ENCODE measurements around the gene ARMC3.
"Not testable (repeated sequence)": the region's sequence is repeated elsewhere in the genome, so short reads cannot be mapped to it uniquely, and the experiment has no call there.

ARMC3 gene

DNA sequence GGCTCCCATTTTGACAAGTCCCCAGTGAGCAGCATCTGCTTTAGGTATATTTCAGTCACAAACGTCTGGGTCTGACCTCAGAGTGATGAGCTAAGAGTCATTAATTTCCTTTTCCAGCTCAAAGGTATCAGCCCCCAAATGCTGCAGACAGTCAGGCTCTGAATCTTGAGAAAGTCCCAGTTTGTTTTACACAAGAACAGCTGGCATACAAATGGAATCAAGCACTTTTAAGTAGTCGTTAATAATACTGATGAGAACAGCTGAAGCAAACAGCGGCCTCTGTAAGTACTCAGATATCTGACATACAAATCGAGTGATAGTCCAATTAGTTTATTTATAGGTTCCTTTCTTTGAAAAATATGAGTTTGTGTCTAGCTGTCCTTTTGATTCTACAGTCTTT is 118.2 kb downstream of the ARMC3 start:
- no peak for DNase-seq (ENCODE audit: extremely low read depth in 1 of 2, low read depth in 1 of 2)

DNA sequence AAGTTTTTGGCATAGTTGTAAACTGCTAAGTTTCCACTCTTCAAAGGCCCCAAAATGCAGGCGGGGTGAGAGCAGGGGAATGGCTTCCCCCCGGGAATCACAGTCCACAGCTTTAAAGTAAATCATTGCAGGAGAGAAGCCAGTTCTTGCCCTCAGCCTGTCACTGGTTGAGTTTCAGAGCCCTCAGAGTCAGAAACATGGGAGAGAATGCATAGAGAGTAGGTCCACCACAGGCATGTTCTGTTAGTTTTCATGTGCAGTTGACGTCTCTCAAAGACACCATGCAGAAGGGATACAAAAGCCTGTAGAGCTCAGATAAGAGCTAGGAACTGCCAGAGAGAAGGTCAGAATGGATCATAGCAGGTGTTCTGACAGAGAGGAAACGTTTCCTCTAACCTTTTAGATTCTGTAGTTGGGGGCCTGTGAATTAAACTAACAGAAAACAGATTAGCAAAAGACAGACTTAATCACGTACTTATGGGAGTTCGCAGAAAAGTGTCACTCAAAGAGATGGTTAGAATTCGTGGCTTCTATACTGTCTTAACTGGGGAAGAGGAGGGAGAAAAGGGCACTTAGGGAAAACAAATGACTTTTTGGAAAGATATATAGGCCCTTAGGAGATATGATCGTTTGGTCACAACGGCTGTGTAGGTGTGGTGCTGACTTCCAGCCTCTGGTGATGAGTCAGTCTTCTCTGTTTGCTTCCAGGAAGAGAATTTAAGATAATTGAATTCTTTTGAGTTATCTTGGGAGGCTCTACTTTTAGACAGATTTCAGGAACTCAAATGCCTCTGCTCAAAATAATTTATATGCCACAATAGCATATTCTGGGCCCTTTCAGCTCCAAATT is 119.6 kb downstream of the ARMC3 start:
- DNase-seq (ENCODE audit: extremely low read depth in 1 of 2, low read depth in 1 of 2): no peak

DNA sequence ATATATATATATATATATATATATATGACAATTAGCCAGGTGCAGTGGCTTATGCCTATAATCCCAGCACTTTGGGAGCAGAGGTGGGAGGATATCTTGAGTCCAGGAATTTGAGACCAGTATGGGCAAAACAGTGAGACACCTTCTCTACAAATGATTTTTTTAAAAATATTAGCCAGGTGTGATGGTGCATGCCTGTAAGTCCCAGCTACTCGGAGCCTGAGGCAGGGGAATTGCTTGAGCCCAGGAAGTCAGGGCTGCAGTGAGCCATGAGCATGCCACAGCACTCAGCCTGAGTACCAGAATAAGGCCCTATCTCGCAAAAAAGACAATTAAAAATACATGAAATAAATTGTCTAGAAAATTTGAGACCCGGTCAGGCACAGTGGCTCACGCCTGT is 120.3 kb downstream of the ARMC3 start:
- DNase-seq (ENCODE audit: extremely low read depth in 1 of 2, low read depth in 1 of 2): no peak

DNA sequence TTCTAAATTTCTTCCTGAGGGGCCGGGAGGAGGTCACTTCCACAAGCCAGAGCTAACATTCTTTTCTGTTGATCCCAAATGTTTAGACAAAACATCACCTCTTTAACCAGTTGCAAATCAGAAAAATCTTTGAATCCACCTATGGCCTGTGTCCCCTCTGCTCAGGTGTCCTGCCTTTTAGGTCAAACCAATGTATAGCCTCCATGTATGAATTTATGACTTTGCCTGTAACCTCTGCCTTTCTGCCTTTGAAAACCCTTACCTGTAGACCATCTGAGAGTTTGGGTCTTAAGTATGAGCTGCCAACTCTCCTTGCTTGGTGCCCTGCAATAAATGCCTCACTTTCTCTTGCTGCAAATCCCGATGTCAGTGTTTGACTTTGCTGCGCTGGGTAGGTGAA is 123.4 kb downstream of the ARMC3 start:
- DNase-seq (ENCODE audit: extremely low read depth in 1 of 2, low read depth in 1 of 2): no peak

DNA sequence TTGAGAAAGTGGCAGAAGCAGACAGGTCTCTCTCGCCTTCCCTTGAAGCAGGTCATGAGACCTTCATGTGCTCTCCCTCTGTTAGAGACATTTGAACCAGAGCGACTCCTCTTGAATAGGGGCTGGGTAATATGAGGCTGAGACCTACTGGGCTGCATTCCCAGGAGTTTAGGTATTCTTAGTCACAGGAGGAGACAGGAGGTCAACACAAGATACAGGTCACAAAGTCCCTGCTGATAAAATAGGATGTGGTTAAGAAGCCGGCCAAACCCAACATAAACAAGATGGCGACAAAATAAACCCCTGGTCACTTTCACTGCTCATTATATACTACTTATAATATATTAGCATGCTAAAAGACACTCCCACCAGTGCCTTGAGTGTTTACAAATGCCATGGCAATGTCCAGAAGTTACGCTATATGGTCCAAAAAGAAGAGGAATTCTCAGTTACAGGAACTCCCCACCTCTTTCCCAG is 124.0 kb downstream of the ARMC3 start:
- no peak for DNase-seq (ENCODE audit: extremely low read depth in 1 of 2, low read depth in 1 of 2)

DNA sequence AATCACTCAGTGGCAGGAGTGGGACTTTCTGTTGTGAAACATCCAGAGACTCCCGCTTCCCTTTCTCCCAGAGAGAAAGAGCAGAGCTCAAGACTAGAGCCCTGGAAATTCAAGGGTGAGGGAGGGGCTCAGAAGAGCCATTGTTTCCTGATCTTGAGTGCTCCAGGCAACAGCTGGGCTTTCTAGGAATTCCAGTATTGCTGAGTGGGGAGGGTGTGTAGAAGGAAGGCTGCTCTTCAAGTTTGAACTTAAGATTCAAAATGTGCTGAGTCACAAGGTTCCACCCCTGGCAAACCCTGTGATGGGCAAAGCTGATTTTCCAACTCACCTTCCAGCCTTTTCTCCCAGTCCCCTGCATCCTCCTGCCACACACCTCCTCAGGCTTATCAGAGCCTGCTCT is 125.2 kb downstream of the ARMC3 start:
- no peak for DNase-seq (ENCODE audit: extremely low read depth in 1 of 2, low read depth in 1 of 2)

DNA sequence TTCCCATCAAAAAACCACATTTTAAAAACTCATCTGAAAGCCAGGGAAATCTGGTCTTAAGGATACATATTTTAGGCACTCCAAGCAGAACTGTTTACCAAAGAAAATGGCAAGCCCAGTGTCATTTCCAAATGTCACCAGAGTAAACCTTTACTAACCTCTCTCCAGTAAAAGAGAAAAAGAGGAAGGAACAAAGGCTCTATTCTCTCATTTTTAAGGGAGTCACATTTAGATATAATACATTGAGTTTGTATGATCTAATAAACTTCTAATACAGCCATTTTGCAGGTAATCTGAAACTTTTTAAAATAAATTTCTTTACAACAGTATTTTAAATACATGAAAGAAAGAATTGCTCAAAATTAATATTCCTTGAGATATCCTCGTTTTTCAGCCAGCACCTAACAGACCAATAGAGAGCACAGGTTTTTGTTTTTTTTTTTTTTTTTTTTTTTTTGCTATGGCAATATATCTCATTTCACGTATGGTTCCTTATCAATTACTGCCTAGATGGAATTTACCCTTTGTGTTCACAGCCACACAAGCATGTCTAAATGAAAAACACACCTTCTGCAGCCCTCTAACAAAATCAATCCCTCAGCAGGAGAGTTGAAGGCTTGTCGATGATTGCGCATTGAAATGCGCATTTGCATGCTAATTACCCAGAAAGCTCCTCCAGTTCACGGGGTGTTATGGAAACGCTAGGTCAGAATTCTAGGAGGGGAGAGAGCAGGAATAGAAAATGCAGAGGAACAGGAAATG is 127.8 kb downstream of the ARMC3 start:
- no peak for DNase-seq (ENCODE audit: extremely low read depth in 1 of 2, low read depth in 1 of 2)

DNA sequence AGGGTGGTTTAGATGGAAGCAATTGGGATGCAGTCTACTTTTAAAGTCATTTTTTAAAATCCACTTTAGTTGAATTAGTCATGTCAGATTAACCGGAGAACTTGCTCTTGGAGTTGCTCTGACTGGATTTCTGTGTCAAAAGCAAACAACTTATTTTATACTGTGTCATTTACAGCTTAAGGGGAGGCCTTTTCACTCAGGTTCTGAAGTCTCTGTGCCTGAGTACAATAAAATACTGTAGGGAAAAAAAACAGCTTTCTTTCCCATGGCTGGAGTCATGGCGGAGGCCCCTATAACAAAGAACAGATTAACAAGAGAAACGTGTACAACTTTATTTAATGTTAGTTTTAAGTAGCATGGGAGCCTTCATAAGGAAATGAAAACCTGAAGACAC is 128.3 kb downstream of the ARMC3 start:
- DNase-seq (ENCODE audit: extremely low read depth in 1 of 2, low read depth in 1 of 2): no peak

DNA sequence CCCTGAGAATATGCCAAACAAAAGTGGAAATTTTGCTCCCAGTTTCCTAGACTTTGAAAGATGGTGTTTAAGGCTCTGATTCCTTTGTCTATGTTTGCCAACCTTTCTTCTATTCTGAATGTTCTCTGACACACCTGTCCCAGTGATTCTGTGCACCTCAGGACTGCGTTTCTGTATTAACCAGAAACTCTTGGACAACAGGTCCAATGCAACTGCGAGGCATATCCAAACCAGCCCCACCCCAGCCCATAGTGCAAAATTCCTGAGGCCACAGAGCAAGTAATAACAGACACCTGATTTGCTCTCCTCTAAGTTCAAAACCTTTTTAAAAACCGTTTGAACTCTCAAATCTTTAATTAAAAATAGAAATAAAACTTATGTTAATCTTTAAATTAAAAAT is 130.5 kb downstream of the ARMC3 start:
- DNase-seq (ENCODE audit: extremely low read depth in 1 of 2, low read depth in 1 of 2): no peak

DNA sequence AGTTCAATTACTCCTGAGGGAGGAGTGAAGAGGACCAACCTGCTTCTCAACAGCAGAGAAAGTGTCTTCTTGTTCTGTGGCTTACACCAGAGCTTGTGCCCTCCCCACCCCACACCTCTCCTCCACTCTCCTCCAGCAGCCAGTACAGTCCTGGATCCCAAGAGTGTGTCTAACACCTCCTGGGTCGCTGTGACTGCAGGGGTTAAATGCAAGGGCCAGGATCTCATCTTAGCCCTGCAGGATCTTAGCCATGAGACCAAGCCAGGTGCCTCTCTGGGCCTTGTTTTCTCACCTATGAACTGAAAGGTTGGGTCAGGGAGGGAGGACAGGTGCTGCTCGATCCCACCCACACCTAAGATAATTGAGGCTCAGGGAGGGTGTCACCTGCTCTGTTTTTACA is 133.1 kb downstream of the ARMC3 start:
- no peak for DNase-seq (ENCODE audit: extremely low read depth in 1 of 2, low read depth in 1 of 2)

DNA sequence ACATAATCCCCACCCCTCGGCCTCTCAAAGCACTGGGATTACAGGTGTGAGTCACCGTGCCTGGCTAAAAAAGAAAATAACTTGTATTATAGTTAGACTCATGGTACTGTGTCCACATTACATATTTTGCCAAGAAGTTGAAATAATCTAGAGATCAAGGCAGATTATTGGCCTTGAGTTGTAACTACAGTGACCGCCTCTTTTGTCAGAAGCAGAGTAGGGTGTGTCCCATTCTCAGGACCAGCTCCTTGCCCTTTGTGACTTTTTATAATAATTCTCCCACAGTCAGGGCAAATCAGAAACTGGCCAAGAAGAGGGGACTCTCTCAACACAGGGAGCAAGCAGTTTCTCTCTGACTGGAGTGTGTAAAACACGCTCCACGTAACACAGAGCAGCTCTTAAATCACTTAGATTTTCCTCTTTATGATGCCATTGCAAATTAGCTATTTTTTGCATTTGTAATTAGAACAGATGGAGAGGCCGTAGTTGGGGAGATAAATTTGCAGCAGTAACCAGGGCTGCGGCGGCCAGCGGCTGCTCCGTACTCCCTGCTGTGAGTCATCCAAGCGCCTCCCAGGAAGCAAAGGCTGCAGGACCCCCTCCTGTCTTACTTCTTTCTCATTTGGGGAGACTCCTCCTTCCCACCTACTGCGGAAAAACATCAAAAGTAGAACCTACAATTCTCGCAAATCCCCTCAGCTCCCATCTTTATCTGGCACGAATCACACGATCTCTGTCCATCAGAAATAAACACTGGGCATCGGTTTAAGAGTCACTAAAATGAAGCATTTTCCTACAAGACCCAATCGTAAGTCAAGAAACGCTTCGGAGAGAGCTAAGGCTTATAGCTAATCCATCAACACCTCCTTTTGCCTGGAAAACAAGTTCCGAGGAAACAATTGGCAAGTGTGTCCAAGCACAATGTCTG is 135.5 kb downstream of the ARMC3 start:
- DNase-seq (ENCODE audit: extremely low read depth in 1 of 2, low read depth in 1 of 2): no peak

DNA sequence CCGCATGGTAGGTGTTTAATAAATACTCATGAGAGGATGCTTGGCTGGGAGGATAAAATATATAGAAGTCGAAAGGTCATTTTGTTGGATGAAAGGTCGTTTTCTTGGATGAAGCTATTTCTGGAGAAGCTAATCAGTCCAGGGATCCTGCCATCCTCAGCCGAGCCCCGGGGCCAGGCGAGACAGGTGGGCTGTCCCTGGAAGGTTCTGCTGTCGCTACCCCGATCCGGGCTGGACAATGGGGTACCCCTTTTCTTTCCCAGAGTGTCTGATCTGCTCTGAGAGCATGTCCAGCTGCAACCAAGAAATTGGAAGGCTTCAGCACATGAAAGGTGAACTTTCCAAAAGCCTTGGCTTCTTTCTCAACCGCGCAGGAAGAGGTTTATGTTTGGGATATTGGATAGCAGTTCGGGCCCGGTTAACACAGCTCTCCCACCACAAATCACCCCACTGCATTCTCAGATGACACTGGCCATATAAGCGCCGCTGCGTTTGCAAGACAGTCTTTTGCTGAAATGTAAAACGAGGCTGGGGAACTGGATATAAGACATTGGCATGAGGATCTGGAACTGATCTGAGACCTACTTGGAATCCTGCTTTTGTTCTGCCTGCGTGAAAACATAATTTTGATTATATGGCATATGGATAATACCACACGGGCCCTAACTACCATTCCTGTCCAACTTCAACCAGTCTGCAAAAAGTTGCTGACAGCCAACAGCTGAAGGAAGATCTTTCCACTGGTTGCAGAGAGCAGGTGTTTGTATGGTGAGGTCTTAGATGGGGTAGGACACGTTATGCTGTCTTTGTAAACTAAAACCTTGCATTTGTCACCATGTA is 136.3 kb downstream of the ARMC3 start:
- no peak for DNase-seq (ENCODE audit: extremely low read depth in 1 of 2, low read depth in 1 of 2)

DNA sequence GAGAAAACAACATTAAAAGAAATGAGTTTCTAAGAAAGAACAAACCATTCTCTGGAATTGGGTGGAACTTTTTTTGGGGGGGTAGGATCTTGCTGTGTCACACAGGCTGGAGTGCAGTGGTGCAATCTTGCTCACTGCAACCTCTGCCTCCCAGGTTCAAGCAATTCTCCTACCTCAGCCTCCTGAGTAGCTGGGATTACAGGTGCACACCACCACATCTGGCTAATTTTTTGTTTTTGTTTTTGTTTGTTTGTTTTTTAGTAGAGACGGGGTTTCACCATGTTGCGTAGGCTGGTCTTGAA is 136.9 kb downstream of the ARMC3 start:
- DNase-seq (ENCODE audit: extremely low read depth in 1 of 2, low read depth in 1 of 2): not testable (repeated sequence)

DNA sequence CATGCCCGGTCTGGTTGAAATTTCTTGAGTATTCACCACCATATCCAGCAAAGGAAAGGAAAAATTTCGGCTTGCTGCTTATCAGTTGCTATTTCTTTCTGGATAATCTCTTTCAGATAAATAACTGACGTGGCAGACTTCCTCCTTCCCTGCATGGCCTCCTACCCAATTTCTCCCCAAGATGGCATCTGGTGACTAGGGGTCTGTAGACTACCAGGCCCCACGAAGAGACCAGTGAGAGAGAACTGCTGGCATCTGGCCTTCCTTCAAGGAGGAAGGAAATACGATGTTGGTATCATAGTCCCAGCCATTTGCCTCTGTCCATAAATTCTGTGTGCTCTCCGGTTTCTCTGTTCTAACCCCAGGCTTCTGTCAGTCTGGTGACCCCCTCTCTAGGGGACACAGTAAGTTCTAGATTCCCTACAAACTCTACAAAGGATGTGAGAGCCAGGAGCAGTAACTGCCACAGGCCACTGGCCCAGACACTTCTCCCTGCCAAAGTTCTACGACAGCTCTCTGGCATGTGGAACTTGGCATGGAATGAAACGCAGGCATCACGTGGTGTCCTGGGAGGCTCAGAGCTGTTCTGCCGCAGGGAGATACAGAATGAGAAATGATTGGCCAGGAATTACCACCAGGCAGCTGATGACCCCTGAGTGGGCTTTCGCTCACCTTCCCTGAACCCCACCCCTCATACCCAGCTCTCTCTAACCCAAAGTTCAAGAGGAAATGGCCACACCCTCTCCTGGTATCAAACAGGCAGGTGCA is 137.5 kb downstream of the ARMC3 start:
- no peak for DNase-seq (ENCODE audit: extremely low read depth in 1 of 2, low read depth in 1 of 2)

DNA sequence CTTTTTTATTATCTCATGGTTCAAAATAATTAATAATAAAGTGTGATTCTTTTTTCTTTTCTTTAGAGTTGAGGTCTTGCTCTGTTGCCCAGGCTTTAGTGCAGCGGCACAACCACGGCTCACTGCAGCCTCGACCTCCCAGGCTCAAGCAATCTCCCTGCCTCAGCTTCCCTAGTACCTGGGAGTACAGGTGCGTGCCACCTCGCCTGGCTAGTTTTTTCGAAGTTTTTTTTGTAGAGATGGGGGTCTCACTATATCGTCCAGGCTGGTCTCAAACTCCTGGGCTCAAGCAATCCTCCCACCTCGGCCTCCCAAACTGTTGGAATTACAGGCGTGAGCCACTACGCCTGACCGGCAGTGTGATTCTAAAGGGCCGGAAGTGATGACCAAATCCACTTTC is 139.5 kb downstream of the ARMC3 start:
- DNase-seq (ENCODE audit: extremely low read depth in 1 of 2, low read depth in 1 of 2): no peak

DNA sequence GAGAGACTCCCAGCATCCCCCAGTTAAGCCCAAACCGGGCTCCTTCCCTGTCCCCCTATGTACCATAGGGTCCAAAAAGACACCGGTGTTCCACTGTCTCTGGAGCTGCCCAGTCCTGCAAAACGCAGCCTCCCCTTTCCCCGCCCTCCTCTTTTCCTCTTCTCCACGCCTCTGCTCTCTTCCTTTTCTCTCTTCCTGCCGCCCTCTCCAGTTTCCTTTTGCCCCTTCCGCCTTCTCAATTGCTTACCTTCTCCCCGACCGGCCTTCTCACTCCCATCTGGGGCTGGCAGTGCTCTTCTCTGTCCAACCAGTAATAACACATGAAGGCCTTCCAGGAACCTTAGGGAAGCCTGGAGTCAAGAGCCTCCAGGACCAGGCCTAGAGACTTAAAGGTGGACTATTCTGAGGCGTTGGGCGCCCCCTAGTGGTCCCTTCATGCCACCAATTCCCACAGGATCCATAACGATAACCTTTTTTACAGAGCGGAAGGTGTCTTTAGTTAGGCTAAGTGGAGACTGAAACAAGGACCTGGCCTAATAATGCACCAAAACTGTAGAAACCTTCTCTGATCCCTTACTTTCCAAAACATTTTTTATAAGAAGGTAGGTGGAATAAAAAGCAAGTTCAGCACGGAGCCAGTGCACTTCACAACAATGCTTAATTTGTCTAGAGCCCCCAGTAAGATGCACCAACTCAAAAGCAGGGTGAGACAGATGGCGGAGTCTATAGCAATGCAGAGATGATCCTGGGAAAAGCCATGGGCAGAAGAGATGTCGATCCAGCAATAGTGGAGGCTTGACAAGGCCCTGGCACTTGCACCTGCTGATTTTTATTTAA is 140.3 kb downstream of the ARMC3 start:
- DNase-seq (ENCODE audit: extremely low read depth in 1 of 2, low read depth in 1 of 2): peak; percentile 26 to 47

DNA sequence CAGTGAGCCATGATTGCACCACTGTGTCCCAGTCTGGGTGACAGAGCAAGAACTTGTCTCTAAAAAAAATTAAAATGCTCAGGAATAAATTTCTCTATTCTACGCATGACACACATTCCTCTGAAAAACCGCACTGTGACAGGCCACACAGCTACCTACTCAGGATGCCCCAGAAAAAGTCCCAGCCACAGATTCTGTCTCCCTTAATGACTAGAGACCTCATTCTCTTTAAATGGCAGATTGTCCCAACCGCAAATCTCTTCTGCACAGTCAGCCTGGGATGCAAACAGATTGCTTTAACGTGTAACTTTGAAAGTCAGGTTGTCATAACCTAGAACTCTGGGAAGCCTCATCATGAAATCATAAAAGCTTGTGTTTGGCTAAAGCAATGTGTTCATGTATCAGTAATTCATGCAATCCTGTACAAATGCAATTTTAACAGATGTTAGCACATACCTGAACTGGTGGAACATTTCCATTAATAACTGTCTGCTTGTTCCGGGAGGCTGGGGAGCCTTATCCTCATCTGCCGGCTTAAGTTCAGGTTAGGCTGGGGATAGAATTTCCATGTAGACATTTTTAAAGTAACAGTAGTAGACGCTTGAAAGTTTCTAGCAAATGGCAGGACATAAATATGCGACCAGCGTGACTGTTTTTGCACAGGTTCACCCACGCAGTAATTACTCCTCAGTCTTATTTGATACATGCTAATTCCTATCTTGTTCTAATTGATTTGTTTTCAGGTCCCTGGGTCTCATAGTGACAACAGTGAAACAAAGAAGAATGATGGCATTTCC is 141.4 kb downstream of the ARMC3 start:
- DNase-seq (ENCODE audit: extremely low read depth in 1 of 2, low read depth in 1 of 2): no peak
